Measurements from ENCODE around the gene PEAK1. TPM values are rescaled to one million over a fixed set of nuclear protein-coding genes. Genes with fewer than 3 reads are reported as not detected.
A peak's percentile ranks its signal among the peaks of the same experiment; 100 is the strongest.

The PEAK1 gene
- polyA plus RNA-seq, 2 of the 4 experiments (the other 2 are of a cell fraction), result 7.5 to 13.7 TPM

DNA sequence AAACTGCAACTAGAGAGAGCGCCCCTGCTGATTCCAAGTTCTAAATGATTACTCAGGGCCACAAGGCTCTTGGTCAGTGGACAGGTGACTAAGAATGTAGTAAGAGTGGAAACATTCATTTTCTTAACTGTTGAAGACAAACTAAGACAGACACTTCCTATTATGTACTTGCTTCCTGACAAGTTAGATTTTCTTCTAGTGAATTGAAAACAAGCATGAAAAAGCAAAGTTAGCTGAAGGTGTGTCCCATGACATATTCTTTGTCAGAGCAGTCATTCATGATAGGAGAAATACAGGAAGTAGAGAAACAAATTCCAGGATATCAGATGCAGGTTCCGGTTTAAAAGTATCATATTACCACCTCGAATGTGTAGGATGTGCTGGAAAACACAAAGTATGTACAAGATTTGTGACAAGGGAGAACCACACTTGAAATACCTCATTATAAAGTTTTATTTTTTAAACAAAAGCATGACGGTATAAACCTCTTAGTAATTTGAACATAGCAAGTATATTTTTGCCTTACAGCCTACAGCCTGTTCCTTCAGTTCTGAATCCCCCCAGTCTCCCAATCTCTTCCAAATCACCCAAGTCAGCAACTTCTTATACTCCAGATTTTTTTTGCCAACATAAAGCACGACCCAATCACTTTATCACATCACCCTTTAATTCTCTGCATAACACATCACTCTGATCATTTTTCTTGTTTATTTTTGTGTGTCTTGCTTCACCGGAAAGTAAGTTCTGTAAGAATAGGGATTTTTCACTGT lies 355.2 kb downstream of the PEAK1 start:
- H3K4me1 ChIP-seq, result peaks cover 73% of the 10 kb centered on the region
- POLR2A ChIA-PET, result no interaction called here
- peak; percentile 72 to 79 for ATAC-seq
- WGBS (ENCODE audit: missing lambda C conversion rate), result 48% methylated on average over 6 of the region's 6 CpGs
- peak overlapping the region; percentile 69 for H3K4me2 ChIP-seq
- FAIRE-seq, result peak; percentile 73
- peak overlapping the region; percentile 2 to 25; a peak in 2 of 6 replicates for H3K27ac ChIP-seq
- no peak overlapping the region for H3K4me3 ChIP-seq
- peak in 1 of 2 experiments; percentile 57 for DNase-seq (ENCODE audit: low read depth in 1 of 2, low spot score in 1 of 2)
- no peaks in the 10 kb centered on the region for H3K9me3 ChIP-seq
- TF ChIP-seq RCOR1 (IDR thresholded peaks at IDR 0.05; ENCODE audit: low read depth, low read length) (no peak), SMC3 (IDR thresholded peaks at IDR 0.05) (no peak), MAFK (IDR thresholded peaks at IDR 0.05; ENCODE audit: partially characterized antibody) (peak; percentile 59), GATA3 (IDR thresholded peaks at IDR 0.05; ENCODE audit: borderline replicate concordance) (no peak), HOXB13 (CRISPR knock-in tag; IDR thresholded peaks at IDR 0.05; ENCODE audit: low read depth) (no peak), HDAC2 (IDR thresholded peaks at IDR 0.05) (no peak), FOSL2 (IDR thresholded peaks at IDR 0.05) (no peak), FOSL2 (CRISPR knock-in tag; IDR thresholded peaks at IDR 0.05) (peak; percentile 73), RAD21 (conservative IDR thresholded peaks at IDR 0.05 in 1 of 2, IDR thresholded peaks at IDR 0.05 in 1 of 2) (no peak), KDM1A (IDR thresholded peaks at IDR 0.05; ENCODE audit: low read depth) (no peak), RNF2 (IDR thresholded peaks at IDR 0.05; ENCODE audit: borderline replicate concordance, low read depth) (no peak), JUNB (IDR thresholded peaks at IDR 0.05) (0 out of 2 replicates have a peak, but pooled peaks have one; percentile 33), MAZ (IDR thresholded peaks at IDR 0.05; ENCODE audit: borderline replicate concordance, low read depth, low read length) (no peak), NR3C1 (IDR thresholded peaks at IDR 0.05) (no peak), NPAS2 (CRISPR knock-in tag; IDR thresholded peaks at IDR 0.05; ENCODE audit: borderline replicate concordance) (no peak)
- TF ChIP-seq, protein P1, sequence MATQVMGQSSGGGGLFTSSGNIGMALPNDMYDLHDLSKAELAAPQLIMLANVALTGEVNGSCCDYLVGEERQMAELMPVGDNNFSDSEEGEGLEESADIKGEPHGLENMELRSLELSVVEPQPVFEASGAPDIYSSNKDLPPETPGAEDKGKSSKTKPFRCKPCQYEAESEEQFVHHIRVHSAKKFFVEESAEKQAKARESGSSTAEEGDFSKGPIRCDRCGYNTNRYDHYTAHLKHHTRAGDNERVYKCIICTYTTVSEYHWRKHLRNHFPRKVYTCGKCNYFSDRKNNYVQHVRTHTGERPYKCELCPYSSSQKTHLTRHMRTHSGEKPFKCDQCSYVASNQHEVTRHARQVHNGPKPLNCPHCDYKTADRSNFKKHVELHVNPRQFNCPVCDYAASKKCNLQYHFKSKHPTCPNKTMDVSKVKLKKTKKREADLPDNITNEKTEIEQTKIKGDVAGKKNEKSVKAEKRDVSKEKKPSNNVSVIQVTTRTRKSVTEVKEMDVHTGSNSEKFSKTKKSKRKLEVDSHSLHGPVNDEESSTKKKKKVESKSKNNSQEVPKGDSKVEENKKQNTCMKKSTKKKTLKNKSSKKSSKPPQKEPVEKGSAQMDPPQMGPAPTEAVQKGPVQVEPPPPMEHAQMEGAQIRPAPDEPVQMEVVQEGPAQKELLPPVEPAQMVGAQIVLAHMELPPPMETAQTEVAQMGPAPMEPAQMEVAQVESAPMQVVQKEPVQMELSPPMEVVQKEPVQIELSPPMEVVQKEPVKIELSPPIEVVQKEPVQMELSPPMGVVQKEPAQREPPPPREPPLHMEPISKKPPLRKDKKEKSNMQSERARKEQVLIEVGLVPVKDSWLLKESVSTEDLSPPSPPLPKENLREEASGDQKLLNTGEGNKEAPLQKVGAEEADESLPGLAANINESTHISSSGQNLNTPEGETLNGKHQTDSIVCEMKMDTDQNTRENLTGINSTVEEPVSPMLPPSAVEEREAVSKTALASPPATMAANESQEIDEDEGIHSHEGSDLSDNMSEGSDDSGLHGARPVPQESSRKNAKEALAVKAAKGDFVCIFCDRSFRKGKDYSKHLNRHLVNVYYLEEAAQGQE (IDR thresholded peaks at IDR 0.05), result no peak
- TF ChIP-seq, protein P2, sequence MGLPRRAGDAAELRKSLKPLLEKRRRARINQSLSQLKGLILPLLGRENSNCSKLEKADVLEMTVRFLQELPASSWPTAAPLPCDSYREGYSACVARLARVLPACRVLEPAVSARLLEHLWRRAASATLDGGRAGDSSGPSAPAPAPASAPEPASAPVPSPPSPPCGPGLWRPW (IDR thresholded peaks at IDR 0.05), result no peak
- TF ChIP-seq, protein P3, sequence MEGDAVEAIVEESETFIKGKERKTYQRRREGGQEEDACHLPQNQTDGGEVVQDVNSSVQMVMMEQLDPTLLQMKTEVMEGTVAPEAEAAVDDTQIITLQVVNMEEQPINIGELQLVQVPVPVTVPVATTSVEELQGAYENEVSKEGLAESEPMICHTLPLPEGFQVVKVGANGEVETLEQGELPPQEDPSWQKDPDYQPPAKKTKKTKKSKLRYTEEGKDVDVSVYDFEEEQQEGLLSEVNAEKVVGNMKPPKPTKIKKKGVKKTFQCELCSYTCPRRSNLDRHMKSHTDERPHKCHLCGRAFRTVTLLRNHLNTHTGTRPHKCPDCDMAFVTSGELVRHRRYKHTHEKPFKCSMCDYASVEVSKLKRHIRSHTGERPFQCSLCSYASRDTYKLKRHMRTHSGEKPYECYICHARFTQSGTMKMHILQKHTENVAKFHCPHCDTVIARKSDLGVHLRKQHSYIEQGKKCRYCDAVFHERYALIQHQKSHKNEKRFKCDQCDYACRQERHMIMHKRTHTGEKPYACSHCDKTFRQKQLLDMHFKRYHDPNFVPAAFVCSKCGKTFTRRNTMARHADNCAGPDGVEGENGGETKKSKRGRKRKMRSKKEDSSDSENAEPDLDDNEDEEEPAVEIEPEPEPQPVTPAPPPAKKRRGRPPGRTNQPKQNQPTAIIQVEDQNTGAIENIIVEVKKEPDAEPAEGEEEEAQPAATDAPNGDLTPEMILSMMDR (IDR thresholded peaks at IDR 0.05), result 0 out of 3 replicates have a peak, but pooled peaks have one; percentile 6
- TF ChIP-seq, protein P4, sequence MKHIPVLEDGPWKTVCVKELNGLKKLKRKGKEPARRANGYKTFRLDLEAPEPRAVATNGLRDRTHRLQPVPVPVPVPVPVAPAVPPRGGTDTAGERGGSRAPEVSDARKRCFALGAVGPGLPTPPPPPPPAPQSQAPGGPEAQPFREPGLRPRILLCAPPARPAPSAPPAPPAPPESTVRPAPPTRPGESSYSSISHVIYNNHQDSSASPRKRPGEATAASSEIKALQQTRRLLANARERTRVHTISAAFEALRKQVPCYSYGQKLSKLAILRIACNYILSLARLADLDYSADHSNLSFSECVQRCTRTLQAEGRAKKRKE (CRISPR knock-in tag; IDR thresholded peaks at IDR 0.05; ENCODE audit: low read depth), result no peak
- TF ChIP-seq, protein P5, sequence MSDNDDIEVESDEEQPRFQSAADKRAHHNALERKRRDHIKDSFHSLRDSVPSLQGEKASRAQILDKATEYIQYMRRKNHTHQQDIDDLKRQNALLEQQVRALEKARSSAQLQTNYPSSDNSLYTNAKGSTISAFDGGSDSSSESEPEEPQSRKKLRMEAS (IDR thresholded peaks at IDR 0.05), result no peak
- TF ChIP-seq, protein P6, sequence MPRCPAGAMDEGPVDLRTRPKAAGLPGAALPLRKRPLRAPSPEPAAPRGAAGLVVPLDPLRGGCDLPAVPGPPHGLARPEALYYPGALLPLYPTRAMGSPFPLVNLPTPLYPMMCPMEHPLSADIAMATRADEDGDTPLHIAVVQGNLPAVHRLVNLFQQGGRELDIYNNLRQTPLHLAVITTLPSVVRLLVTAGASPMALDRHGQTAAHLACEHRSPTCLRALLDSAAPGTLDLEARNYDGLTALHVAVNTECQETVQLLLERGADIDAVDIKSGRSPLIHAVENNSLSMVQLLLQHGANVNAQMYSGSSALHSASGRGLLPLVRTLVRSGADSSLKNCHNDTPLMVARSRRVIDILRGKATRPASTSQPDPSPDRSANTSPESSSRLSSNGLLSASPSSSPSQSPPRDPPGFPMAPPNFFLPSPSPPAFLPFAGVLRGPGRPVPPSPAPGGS (IDR thresholded peaks at IDR 0.05), result no peak
- TF ChIP-seq, protein P7, sequence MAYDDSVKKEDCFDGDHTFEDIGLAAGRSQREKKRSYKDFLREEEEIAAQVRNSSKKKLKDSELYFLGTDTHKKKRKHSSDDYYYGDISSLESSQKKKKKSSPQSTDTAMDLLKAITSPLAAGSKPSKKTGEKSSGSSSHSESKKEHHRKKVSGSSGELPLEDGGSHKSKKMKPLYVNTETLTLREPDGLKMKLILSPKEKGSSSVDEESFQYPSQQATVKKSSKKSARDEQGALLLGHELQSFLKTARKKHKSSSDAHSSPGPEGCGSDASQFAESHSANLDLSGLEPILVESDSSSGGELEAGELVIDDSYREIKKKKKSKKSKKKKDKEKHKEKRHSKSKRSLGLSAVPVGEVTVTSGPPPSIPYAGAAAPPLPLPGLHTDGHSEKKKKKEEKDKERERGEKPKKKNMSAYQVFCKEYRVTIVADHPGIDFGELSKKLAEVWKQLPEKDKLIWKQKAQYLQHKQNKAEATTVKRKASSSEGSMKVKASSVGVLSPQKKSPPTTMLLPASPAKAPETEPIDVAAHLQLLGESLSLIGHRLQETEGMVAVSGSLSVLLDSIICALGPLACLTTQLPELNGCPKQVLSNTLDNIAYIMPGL (CRISPR knock-in tag; IDR thresholded peaks at IDR 0.05; ENCODE audit: borderline replicate concordance), result no peak
- CTCF ChIA-PET, result interaction anchor here (0.6 to 1.7 kb wide), 3 partner anchors 94 to 758 kb away, joined by 3 to 5 read pairs (median 3); no protein-coding TSS in a partner anchor

Data from A549 (cell line).